Ishikawa (cell line): ENCODE measurements around the gene NDN.

Experiments
- CEBPB ChIP-seq: IDR thresholded peaks from 2 replicates; pipeline ENCODE4 v1.6.1; 2012
- CREB1 ChIP-seq: IDR thresholded peaks from 2 replicates; pipeline ENCODE4 v1.6.1; 2012; ENCODE audit warnings: low read depth
- EGR1 ChIP-seq: IDR thresholded peaks from 2 replicates; pipeline ENCODE4 v1.6.1; 2012
- EP300 ChIP-seq: IDR thresholded peaks from 2 replicates; pipeline ENCODE4 v1.6.1; 2012; ENCODE audit warnings: borderline replicate concordance
- FOXM1 ChIP-seq: IDR thresholded peaks from 2 replicates; pipeline ENCODE4 v1.6.1; 2012; ENCODE audit warnings: low read depth, borderline replicate concordance
- NFIC ChIP-seq: IDR thresholded peaks from 2 replicates; pipeline ENCODE4 v1.6.1; 2012
- RAD21 ChIP-seq: IDR thresholded peaks from 2 replicates; pipeline ENCODE4 v1.6.1; 2012; ENCODE audit warnings: low read depth
- TAF1 ChIP-seq: IDR thresholded peaks from 2 replicates; pipeline ENCODE4 v1.6.1; 2012; ENCODE audit warnings: low read depth, mild to moderate bottlenecking
- TCF12 ChIP-seq: IDR thresholded peaks from 2 replicates; pipeline ENCODE4 v1.6.1; 2012; ENCODE audit warnings: low read depth
- TEAD4 ChIP-seq: IDR thresholded peaks from 2 replicates; pipeline ENCODE4 v1.6.1; 2012
- USF1 ChIP-seq: IDR thresholded peaks from 2 replicates; pipeline ENCODE4 v1.6.1; 2012
- YY1 ChIP-seq: IDR thresholded peaks from 2 replicates; pipeline ENCODE4 v1.6.1; 2012; ENCODE audit warnings: low read depth
- ZBTB7A ChIP-seq: IDR thresholded peaks from 2 replicates; pipeline ENCODE4 v1.6.1; 2012; ENCODE audit warnings: low read depth
- TF ChIP-seq, protein P1 (sequence below): IDR thresholded peaks from 2 replicates; pipeline ENCODE4 v1.6.1; 2012; ENCODE audit warnings: low read depth, mild to moderate bottlenecking
- TF ChIP-seq, protein P2 (sequence below): IDR thresholded peaks from 2 replicates; pipeline ENCODE4 v1.6.1; 2012

The NDN gene

DNA sequence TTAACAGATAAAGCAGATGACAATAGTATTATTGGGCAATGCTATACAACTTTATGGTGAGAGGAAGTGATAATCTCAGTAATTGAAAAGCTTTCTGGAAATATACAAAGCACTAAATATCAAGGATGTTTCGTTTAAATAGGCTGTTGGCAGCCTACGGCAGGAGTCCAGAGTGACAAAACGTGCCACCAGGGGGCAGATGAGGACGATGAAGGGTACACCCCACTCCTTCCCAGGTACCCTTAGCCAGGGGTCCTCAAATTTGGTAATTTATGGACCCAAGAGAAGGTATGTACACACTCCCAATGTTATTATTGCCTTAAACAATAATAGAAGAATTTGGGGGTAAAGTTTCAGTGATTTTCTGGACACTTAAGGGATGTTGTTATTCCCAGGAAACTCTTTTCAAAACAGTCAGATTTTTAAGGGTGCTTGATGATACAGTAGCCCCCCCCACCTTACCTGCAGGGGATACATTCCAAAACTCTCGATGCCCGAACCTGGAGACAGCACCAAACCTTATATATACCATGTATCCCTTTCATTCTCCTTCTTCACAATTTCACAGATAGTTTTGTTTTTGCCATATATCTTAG, 38.1 kb downstream of the NDN start:
- TF ChIP-seq TCF12 (no peak), NFIC (no peak), TEAD4 (no peak), CREB1 (no peak), RAD21 (peak; percentile 15; the same call in 1 of the 2 replicates), USF1 (no peak), TAF1 (no peak), FOXM1 (no peak)

DNA sequence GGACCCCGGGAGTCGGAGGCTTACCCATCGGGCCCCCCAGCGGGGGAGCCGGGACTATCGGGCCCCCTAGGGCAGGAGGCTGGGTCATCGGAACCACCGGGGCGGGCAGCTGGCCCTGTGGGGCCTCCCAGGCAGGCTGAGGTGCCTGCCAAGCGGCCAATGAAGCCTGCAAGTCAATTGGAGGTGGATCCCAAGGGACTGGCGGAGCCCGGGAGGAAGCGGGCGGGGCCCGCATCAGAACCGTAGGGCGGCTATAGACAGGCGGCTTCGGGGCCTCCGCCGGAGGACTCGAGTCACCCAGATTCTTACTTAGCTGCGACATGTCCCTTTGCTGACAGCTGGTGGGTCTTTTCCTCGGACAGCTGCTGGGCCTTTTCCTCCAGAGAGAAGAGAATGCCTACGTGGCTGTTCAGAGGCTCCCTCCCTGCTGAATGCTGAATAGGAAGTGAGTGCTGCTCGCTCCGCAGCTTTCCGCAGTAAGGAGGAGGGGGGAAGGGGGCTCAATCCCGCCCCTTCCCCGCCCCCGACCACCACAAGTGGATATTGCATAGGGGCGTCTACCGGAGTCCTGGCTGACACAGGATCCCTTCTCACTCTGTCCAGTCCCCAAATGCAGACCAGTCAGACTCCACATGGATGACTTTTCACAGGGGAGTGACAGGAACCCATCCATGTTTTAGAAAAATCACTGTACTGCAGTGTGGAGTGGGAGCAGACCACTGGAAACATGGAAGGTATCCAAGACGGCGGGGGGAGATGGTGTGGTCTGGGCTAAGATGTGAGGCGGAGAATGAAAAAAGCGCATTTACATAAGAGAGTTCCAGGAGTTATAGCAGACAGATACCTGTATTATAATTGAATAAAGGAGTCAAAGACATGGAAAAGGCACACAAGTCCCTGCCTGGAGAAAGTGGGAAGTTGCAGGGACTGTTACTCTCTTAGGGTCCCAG, 39.4 kb downstream of the NDN start, which contains the start of gene MAGEL2:
Gene MAGEL2 (minus strand): TSS at position 447 of the 950 bp plus-strand sequence. CDS start 125 bp downstream, at position 322.
- TF ChIP-seq YY1, result no peak
- TF ChIP-seq, protein P1, sequence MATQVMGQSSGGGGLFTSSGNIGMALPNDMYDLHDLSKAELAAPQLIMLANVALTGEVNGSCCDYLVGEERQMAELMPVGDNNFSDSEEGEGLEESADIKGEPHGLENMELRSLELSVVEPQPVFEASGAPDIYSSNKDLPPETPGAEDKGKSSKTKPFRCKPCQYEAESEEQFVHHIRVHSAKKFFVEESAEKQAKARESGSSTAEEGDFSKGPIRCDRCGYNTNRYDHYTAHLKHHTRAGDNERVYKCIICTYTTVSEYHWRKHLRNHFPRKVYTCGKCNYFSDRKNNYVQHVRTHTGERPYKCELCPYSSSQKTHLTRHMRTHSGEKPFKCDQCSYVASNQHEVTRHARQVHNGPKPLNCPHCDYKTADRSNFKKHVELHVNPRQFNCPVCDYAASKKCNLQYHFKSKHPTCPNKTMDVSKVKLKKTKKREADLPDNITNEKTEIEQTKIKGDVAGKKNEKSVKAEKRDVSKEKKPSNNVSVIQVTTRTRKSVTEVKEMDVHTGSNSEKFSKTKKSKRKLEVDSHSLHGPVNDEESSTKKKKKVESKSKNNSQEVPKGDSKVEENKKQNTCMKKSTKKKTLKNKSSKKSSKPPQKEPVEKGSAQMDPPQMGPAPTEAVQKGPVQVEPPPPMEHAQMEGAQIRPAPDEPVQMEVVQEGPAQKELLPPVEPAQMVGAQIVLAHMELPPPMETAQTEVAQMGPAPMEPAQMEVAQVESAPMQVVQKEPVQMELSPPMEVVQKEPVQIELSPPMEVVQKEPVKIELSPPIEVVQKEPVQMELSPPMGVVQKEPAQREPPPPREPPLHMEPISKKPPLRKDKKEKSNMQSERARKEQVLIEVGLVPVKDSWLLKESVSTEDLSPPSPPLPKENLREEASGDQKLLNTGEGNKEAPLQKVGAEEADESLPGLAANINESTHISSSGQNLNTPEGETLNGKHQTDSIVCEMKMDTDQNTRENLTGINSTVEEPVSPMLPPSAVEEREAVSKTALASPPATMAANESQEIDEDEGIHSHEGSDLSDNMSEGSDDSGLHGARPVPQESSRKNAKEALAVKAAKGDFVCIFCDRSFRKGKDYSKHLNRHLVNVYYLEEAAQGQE, result no peak
- TF ChIP-seq, protein P2, sequence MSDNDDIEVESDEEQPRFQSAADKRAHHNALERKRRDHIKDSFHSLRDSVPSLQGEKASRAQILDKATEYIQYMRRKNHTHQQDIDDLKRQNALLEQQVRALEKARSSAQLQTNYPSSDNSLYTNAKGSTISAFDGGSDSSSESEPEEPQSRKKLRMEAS, result no peak

- TF ChIP-seq NFIC (no peak), EGR1 (no peak), CREB1 (no peak), YY1 (no peak), ZBTB7A (no peak), FOXM1 (no peak), EP300 (no peak), USF1 (no peak), RAD21 (no peak)
- TF ChIP-seq, protein P2, result no peak
Measured at GRCh38 chr15:23647001-23647295, 40.2 kb downstream of the NDN start.

DNA sequence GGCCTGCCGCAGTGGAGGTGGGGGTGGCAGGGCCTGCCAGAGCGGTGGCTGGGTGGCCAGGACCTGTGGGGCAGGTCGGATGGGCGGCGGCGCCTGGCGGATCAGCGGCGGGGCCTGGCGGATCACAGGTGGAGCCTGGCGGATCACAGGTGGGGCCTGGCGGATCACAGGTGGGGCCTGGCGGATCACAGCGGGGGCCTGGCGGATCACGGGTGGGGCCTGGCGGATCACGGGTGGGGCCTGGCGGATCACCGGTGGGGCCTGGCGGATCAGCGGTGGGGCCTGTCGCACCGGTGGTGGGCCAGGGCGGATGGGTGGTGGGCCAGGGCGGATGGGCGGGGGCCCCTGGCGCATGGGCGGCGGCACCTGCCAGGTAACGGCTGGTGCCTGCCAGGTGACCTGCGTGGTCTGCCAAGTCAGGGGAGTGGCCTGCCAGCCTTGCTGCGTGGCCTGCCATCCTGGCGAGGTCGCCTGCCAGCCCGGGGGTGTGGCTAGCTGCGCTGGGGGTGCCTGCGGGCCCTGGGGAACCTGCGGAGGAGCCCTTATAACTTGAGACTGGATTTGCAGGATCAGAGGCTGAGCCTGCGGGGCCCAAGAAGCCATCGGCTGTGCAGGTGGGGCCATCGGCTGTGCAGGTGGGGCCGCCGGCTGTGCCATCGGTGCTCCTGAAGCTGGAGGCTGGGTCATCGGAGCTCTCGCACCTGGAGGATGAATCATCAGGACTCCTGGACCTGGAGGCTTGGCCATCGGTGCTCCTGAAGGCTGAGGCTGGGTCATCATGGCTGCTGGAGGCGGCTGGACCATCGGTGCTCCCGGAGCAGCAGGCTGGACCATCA, 40.7 kb downstream of the NDN start:
- no peak for TF ChIP-seq RAD21
- TF ChIP-seq, protein P2, result no peak
- TF ChIP-seq, protein P1, result no peak
- no peak for TF ChIP-seq EP300
- no peak for TF ChIP-seq TEAD4
- TF ChIP-seq TCF12, result no peak
- no peak for TF ChIP-seq CEBPB
- no peak for TF ChIP-seq TAF1
- no peak for TF ChIP-seq NFIC
- no peak for TF ChIP-seq EGR1
- no peak for TF ChIP-seq YY1
- TF ChIP-seq USF1, result no peak
- TF ChIP-seq CREB1, result no peak
- no peak for TF ChIP-seq ZBTB7A
- TF ChIP-seq FOXM1, result no peak
